B cell (primary cell): ENCODE results near the gene RHBDF1. TPM values are rescaled to one million over a fixed set of nuclear protein-coding genes. Genes with fewer than 3 reads are reported as not detected.
A peak's percentile ranks its signal among the peaks of the same experiment; 100 is the strongest.

Experiments
- ATAC-seq: fragments of 200-7000 bp; cut with Tn5 transposase; one replicate; pipeline ENCODE4 v1.10.0; 2021; ENCODE audit warnings: low read depth, mild to moderate bottlenecking, moderate number of reproducible peaks, moderate library complexity
- CTCF ChIA-PET: fragments of 350-600 bp; sonication (Branson Sonifier 250); formaldehyde crosslinking; loops from one replicate; lab custom pipeline; 2021; ENCODE audit warnings: antibody characterized with exemption, inconsistent platforms; lab: Charles Lee
- POLR2A ChIA-PET: fragments of 350-600 bp; sonication (Branson Sonifier 250); formaldehyde crosslinking; loops from one replicate; lab custom pipeline; 2021; ENCODE audit warnings: antibody characterized with exemption; lab: Charles Lee
- DNase-seq: peaks from one replicate; pipeline ENCODE4 v3.0.0; 2013
- H2AFZ ChIP-seq: 2 replicates; pipeline ENCODE4 v1.6.1; 2012; ENCODE audit warnings: mild to moderate bottlenecking, low read depth, low read length; ENCODE audit not compliant: insufficient read depth, poor library complexity, severe bottlenecking
- H3K27ac ChIP-seq, 2 donors: 1 replicate in 1 of 2; 2 replicates in 1 of 2; pipeline ENCODE4 v1.5.1; 2012 to 2013; ENCODE audit warnings: low read length in 2 of 2, mild to moderate bottlenecking in 2 of 2, moderate library complexity in 1 of 2
- H3K27me3 ChIP-seq, 4 experiments: fragments of 200-600 bp in 1 of 4; sonication (generic) in 1 of 4; replicated peaks in 1 of 4; 1 replicate in 2 of 4; 2 replicates in 2 of 4; pipeline versions ENCODE4 v1.6.1 to v1.7.0; 2013 to 2016; ENCODE audit warnings: low read length in 3 of 4, mild to moderate bottlenecking in 2 of 4, mixed read lengths in 1 of 4, moderate library complexity in 1 of 4; ENCODE audit not compliant: insufficient read depth in 4 of 4, control insufficient read depth in 3 of 4; ENCODE audit errors: control extremely low read depth in 1 of 4
- H3K36me3 ChIP-seq, 2 experiments: replicated peaks in 1 of 2; 1 replicate in 1 of 2; 2 replicates in 1 of 2; pipeline versions ENCODE4 v1.6.1 to v1.7.1; 2013; ENCODE audit warnings: low read length in 1 of 2; ENCODE audit not compliant: insufficient read depth in 2 of 2, control insufficient read depth in 1 of 2; ENCODE audit errors: control extremely low read depth in 1 of 2, extremely low read depth in 1 of 2
- H3K4me1 ChIP-seq, 2 donors: fragments of 200-600 bp in 1 of 2; sonication (generic) in 1 of 2; 1 replicate in 1 of 2; 2 replicates in 1 of 2; pipeline versions ENCODE4 v1.5.1 to v1.6.1; 2013 to 2017; ENCODE audit warnings: low read length in 2 of 2; ENCODE audit not compliant: control insufficient read depth in 2 of 2, insufficient read depth in 2 of 2
- H3K4me2 ChIP-seq: replicated peaks from 2 replicates; pipeline ENCODE3; 2012; ENCODE audit warnings: mild to moderate bottlenecking, low read depth, low read length; ENCODE audit not compliant: poor library complexity, severe bottlenecking
- H3K4me3 ChIP-seq, 5 experiments: fragments of 200-600 bp in 1 of 5; sonication (generic) in 1 of 5; 1 replicate in 3 of 5; 2 replicates in 2 of 5; pipeline versions ENCODE4 v1.5.1 to v1.7.0; 2011 to 2016; ENCODE audit warnings: low read length in 4 of 5, mild to moderate bottlenecking in 4 of 5, low read depth in 2 of 5, control low read depth in 1 of 5, moderate library complexity in 1 of 5; ENCODE audit not compliant: insufficient read depth in 1 of 5; ENCODE audit errors: control extremely low read depth in 1 of 5, extremely low read depth in 1 of 5
- H3K79me2 ChIP-seq: fragments of 200-600 bp; sonication (generic); one replicate; pipeline ENCODE4 v1.6.0; 2016; ENCODE audit warnings: low read length; ENCODE audit not compliant: control insufficient read depth, insufficient read depth
- H3K9ac ChIP-seq: fragments of 200-600 bp; sonication (generic); 2 replicates; pipeline ENCODE4 v1.6.1; 2017; ENCODE audit warnings: mild to moderate bottlenecking, low read length, moderate library complexity
- H3K9me3 ChIP-seq, 3 donors: one replicate each; pipeline versions ENCODE4 v1.6.1 to v1.7.1; 2013; ENCODE audit warnings: low read length in 2 of 3; ENCODE audit not compliant: control insufficient read depth in 2 of 3, insufficient read depth in 1 of 3; ENCODE audit errors: control extremely low read depth in 1 of 3
- H4K20me1 ChIP-seq: 2 replicates; pipeline ENCODE4 v1.6.0; 2012; ENCODE audit warnings: mild to moderate bottlenecking, low read length; ENCODE audit not compliant: insufficient read depth, control insufficient read depth, poor library complexity, severe bottlenecking
- H3K27ac Mint-ChIP-seq: one replicate; pipeline ENCODE4 v1.8.0; 2021; ENCODE audit warnings: mixed read lengths
- H3K27me3 Mint-ChIP-seq: one replicate; pipeline ENCODE4 v1.8.0; 2021; ENCODE audit warnings: mixed read lengths
- H3K4me1 Mint-ChIP-seq: one replicate; pipeline ENCODE4 v1.8.0; 2021; ENCODE audit warnings: mixed read lengths
- H3K4me3 Mint-ChIP-seq: one replicate; pipeline ENCODE4 v1.8.0; 2021; ENCODE audit warnings: mixed read lengths
- H3K9me3 Mint-ChIP-seq: one replicate; pipeline ENCODE4 v1.8.0; 2022; ENCODE audit warnings: mixed read lengths; ENCODE audit not compliant: insufficient read depth
- CTCF ChIP-seq: fragments of 200-600 bp; IDR thresholded peaks from one replicate; pipeline ENCODE4 v1.8.0; 2022; ENCODE audit warnings: antibody characterized with exemption, mild to moderate bottlenecking
- EZH2 ChIP-seq: IDR thresholded peaks from 2 replicates; pipeline ENCODE4 v1.6.1; 2012; ENCODE audit warnings: borderline replicate concordance, low read depth, mild to moderate bottlenecking, moderate library complexity, low read length; ENCODE audit not compliant: insufficient read depth, poor library complexity, severe bottlenecking
- WGBS: methylation state at CpG from one replicate; pipeline ENCODE4 v1.1.5; 2013; ENCODE audit warnings: missing lambda C conversion rate; ENCODE audit not compliant: insufficient coverage; 5-methylcytosine and 5-hydroxymethylcytosine counted together
- intact Hi-C: fragments of 100-400 bp; cut with micrococcal nuclease; formaldehyde crosslinking; loops from one replicate; pipeline ENCODE4 v1.10.0; 2022
- polyA plus RNA-seq: library from polyadenylated mRNA; depleted of rRNA; stranded (reverse); fragments of >200 nt; gene quantifications from 2 replicates; pipeline ENCODE4 v1.2.3, GENCODE V29; 2012
- total RNA-seq, 2 donors: library from RNA; stranded (reverse); fragments of 120-200 nt in 1 of 2; gene quantifications; 1 replicate in 1 of 2; 2 replicates in 1 of 2; pipeline versions ENCODE4 v1.2.3 to v1.2.4, GENCODE V29; 2013 to 2022

Gene RHBDF1
- total and polyA plus RNA-seq, 2 donors (not counting 1 experiment from before 2014, with no cell fraction given) = 0.42 to 0.76 TPM

- Mint-ChIP-seq H3K4me3 (peak overlapping the region; percentile 29), H3K27ac (peak overlapping the region; percentile 20), H3K4me1 (peaks cover 29% of the 10 kb centered on the region), H3K9me3 (no peaks in the 10 kb centered on the region), H3K27me3 (peaks cover 15% of the 10 kb centered on the region)
- H3K27me3 ChIP-seq = peaks cover 0 to 34% (median 18%) of the 10 kb centered on the region in 4 experiments
- H3K9me3 ChIP-seq = no peaks in the 10 kb centered on the region
- no peaks in the 10 kb centered on the region for H4K20me1 ChIP-seq
- 71% methylated on average over 3 of the region's 11 CpGs for WGBS
- no peak overlapping the region for H2AFZ ChIP-seq
- ChIA-PET CTCF (interaction anchor here (1.0 to 14.6 kb wide), 4 partner anchors 10 to 21 kb away, joined by 3 to 401 read pairs (median 20); no protein-coding TSS in a partner anchor), POLR2A (no interaction called here)
- no peak overlapping the region for H3K9ac ChIP-seq
- DNase-seq = no peak
- no peak overlapping the region for H3K4me3 ChIP-seq
- intact Hi-C loops = no loop called here
- H3K4me2 ChIP-seq = peak overlapping the region; percentile 87
- H3K36me3 ChIP-seq = peaks cover 0 to 8% of the 10 kb centered on the region in 2 experiments
- H3K79me2 ChIP-seq = peaks cover 30% of the 10 kb centered on the region
- TF ChIP-seq CTCF (no peak), EZH2 (no peak)
- peaks cover 36 to 37% of the 10 kb centered on the region in 2 donors for H3K4me1 ChIP-seq
- ATAC-seq = no peak
- no peak overlapping the region for H3K27ac ChIP-seq
Observed at GRCh38 chr16:75580-76501, 3.4 kb upstream of the RHBDF1 start.
